Bronchial epithelial cell (primary cell): ENCODE results near the gene DNM3. TPM values are rescaled to one million over a fixed set of nuclear protein-coding genes. Genes with fewer than 3 reads are reported as not detected.
"Not testable (repeated sequence)": the region's sequence is repeated elsewhere in the genome, so short reads cannot be mapped to it uniquely, and the experiment has no call there.

Experiments
- DNase-seq: peaks from one replicate; pipeline ENCODE4 v3.0.0-alpha.2; 2010; ENCODE audit warnings: low read depth
- FAIRE-seq: peaks from 2 replicates; lab custom pipeline; 2011; peaks lifted over from hg19 to GRCh38; lab: Jason Lieb, UNC
- H3K27me3 ChIP-seq: 2 replicates; pipeline ENCODE4 v1.5.1; 2011; ENCODE audit warnings: low read length; ENCODE audit not compliant: control insufficient read depth, insufficient read depth
- H3K36me3 ChIP-seq: 2 replicates; pipeline ENCODE4 v1.5.1; 2011; ENCODE audit warnings: low read length; ENCODE audit not compliant: control insufficient read depth, insufficient read depth
- H3K4me3 ChIP-seq: 2 replicates; pipeline ENCODE4 v1.5.1; 2011; ENCODE audit warnings: mild to moderate bottlenecking, low read depth, low read length, control low read depth
- CTCF ChIP-seq: IDR thresholded peaks from 2 replicates; pipeline ENCODE4 v1.5.1; 2011; ENCODE audit warnings: mild to moderate bottlenecking, moderate library complexity, low read length, control low read depth, inconsistent platforms; ENCODE audit not compliant: insufficient read depth, severe bottlenecking
- total RNA-seq: library from RNA; depleted of rRNA; stranded (reverse); fragments of >200 nt; gene quantifications from 2 replicates; pipeline ENCODE4 v1.2.1, GENCODE V29; 2014

Gene DNM3
- total RNA-seq, 1 donor from 2014 or later: 1.3 TPM

GRCh38 chr1:172429331-172430127 is 588.2 kb downstream of the DNM3 start:
- no peaks in the 10 kb centered on the region for H3K27me3 ChIP-seq

DNA sequence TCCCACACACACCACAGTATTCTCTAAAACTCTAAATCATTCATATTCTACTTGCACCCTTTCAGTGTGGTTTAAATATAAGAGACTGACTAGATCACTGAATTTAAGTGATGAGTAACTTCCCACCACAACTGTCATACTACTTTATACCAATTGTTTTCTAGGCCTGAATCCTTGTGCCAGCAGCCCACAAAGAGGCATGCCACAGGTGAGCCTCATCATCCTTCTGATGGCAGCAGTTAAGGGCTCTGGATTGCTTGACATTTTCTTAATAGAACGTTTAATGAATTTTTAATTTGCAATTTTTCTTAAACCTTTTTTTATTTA is 588.8 kb downstream of the DNM3 start:
- TF ChIP-seq CTCF: no peak
- FAIRE-seq (no peak), DNase-seq (no peak)
- Histone ChIP-seq H3K36me3 (no peaks in the 10 kb centered on the region), H3K4me3 (no peak overlapping the region), H3K27me3 (no peaks in the 10 kb centered on the region)

More at GRCh38 chr1:172429331-172430127, 588.2 kb downstream of the DNM3 start:
- Histone ChIP-seq H3K36me3 (no peaks in the 10 kb centered on the region), H3K4me3 (no peak overlapping the region)
- peak; percentile 75 for TF ChIP-seq CTCF
- peak; percentile 81 for DNase-seq
- no peak for FAIRE-seq

- Histone ChIP-seq H3K27me3 (no peaks in the 10 kb centered on the region), H3K36me3 (no peaks in the 10 kb centered on the region), H3K4me3 (no peak overlapping the region)
- no peak for TF ChIP-seq CTCF
- FAIRE-seq (no peak), DNase-seq (no peak)
These were observed 589.9 kb downstream of the DNM3 start for GRCh38 chr1:172431204-172431603.

DNA sequence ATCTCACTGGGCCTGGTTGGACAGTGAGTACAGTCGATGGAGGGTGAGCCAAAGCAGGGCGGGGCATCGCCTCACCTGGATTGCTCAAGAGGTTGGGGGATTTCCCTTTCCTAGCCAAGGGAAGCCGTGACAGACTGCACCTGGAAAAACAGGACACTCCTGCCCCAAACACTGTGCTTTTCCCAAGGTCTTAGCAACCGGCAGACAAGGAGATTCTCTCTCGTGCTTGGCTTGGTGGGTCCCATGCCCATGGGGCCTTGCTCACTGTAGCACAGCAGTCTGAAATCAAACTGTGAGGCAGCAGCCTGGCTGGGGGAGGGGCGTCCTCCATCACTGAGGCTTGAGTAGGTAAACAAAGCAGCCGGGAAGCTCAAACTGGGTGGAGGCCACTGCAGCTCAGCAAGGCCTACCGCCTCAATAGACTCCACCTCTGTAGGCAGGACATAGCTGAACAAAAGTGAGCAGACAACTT is 590.5 kb downstream of the DNM3 start:
- TF ChIP-seq CTCF: no peak
- Histone ChIP-seq H3K4me3 (no peak overlapping the region), H3K27me3 (no peaks in the 10 kb centered on the region), H3K36me3 (no peaks in the 10 kb centered on the region)
- DNase-seq: peak; percentile 85
- no peak for FAIRE-seq

DNA sequence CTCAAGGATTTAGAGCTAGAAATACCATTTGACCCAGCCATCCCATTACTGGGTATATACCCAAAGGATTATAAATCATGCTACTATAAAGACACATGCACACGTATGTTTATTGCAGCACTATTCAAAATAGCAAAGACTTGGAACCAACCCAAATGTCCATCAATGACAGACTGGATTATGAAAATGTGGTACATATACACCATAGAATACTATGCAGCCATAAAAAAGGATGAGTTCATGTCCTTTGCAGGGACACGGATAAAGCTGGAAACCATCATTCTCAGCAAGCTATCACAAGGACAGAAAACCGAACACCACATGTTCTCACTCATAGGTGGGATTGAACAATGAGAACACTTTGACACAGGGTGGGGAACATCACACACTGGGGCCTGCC is 595.9 kb downstream of the DNM3 start:
- not testable (repeated sequence) for FAIRE-seq, DNase-seq, H3K4me3 ChIP-seq

DNA sequence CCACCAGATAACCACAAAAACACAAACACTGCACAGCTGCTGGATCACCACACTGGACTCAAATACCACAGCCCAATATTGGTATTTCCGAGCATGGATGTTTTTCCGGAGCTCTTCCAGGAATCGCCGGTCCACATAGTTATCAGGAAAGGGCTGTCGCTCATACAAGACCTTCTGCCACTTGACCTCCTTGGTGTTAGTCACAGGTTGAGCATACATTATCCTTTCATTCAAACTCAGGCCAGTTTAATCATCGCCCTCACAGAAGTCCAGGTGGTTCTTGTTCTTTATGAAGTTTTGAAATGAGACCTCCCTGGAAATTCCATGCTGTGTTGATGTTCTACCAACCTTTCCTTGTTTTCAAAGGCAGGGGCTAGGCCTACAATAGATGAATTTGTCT is 601.1 kb downstream of the DNM3 start:
- FAIRE-seq (no peak), DNase-seq (no peak)
- H3K36me3 ChIP-seq: peaks cover 2% of the 10 kb centered on the region
- no peaks in the 10 kb centered on the region for H3K27me3 ChIP-seq
- no peak for TF ChIP-seq CTCF
- H3K4me3 ChIP-seq: no peak overlapping the region

More for the DNA sequence above, 595.9 kb downstream of the DNM3 start:
- H3K36me3 ChIP-seq, H3K27me3 ChIP-seq: not testable (repeated sequence)
